HepG2 (cell line): ENCODE measurements around the gene EXOSC9. TPM values are rescaled to one million over a fixed set of nuclear protein-coding genes. Genes with fewer than 3 reads are reported as not detected.

Experiments used
- NCOA2 ChIP-seq: sonication (generic); formaldehyde crosslinking; IDR thresholded peaks from 2 replicates; pipeline ENCODE4 v1.8.0; 2022; ENCODE audit warnings: inconsistent platforms
- TARDBP ChIP-seq: sonication (generic); formaldehyde crosslinking; IDR thresholded peaks from 2 replicates; pipeline ENCODE4 v1.8.0; 2022; ENCODE audit warnings: mild to moderate bottlenecking, missing genetic modification reagents
- THAP8 ChIP-seq: sonication (generic); formaldehyde crosslinking; IDR thresholded peaks from 2 replicates; pipeline ENCODE4 v1.5.1; 2020; ENCODE audit warnings: missing genetic modification reagents, mild to moderate bottlenecking, borderline replicate concordance
- TMF1 ChIP-seq: sonication (generic); formaldehyde crosslinking; IDR thresholded peaks from 2 replicates; pipeline ENCODE4 v1.8.1; 2022; ENCODE audit warnings: low read depth, missing genetic modification reagents
- ZBTB7B ChIP-seq: sonication (generic); formaldehyde crosslinking; IDR thresholded peaks from 2 replicates; pipeline ENCODE4 v1.4.0; 2020; ENCODE audit warnings: missing genetic modification reagents
- ZFP36L1 ChIP-seq: sonication (generic); formaldehyde crosslinking; IDR thresholded peaks from 2 replicates; pipeline ENCODE4 v1.8.0; 2022; ENCODE audit warnings: mild to moderate bottlenecking, missing genetic modification reagents, moderate library complexity
- ZNF768 ChIP-seq: sonication (generic); formaldehyde crosslinking; IDR thresholded peaks from 2 replicates; pipeline ENCODE4 v1.4.0; 2020; ENCODE audit warnings: missing genetic modification reagents
- ZXDC ChIP-seq: sonication (generic); formaldehyde crosslinking; IDR thresholded peaks from 2 replicates; pipeline ENCODE4 v1.5.0; 2020; ENCODE audit warnings: mild to moderate bottlenecking, missing genetic modification reagents
- polyA plus RNA-seq, 8 experiments: library from polyadenylated mRNA; depleted of rRNA in 3 of 8; stranded (reverse) in 7 of 8; unstranded in 1 of 8; fragments of >200 nt; fragmentation: Illumina TruSeq in 4 of 8; extraction: Trizol in 4 of 8; gene quantifications; 2 replicates each; pipeline versions ENCODE4 v1.2.1 to v1.2.3, GENCODE V29; 2011 to 2016; ENCODE audit warnings: low read depth in 4 of 8, missing spikeins in 1 of 8, mixed read lengths in 1 of 8; ENCODE audit not compliant: insufficient read depth in 1 of 8
- total RNA-seq, 5 experiments: library from RNA; depleted of rRNA; stranded (reverse); fragments of >200 nt; fragmentation: Illumina TruSeq; extraction: Trizol; gene quantifications; 2 replicates each; pipeline ENCODE4 v1.2.3, GENCODE V29; 2016; ENCODE audit warnings: low read depth in 1 of 5
- TF ChIP-seq, protein P1 (sequence below): sonication (generic); formaldehyde crosslinking; IDR thresholded peaks from 2 replicates; pipeline ENCODE4 v1.4.0; 2020; ENCODE audit warnings: missing genetic modification reagents
- TF ChIP-seq, protein P2 (sequence below): sonication (generic); formaldehyde crosslinking; IDR thresholded peaks from 2 replicates; pipeline ENCODE4 v1.5.0; 2020; ENCODE audit warnings: mild to moderate bottlenecking, missing genetic modification reagents, borderline replicate concordance
- TF ChIP-seq, protein P3 (sequence below): sonication (generic); formaldehyde crosslinking; conservative IDR thresholded peaks from 2 replicates; pipeline ENCODE4 v1.5.0; 2020; ENCODE audit warnings: missing genetic modification reagents
- TF ChIP-seq, protein P4 (sequence below): sonication (generic); formaldehyde crosslinking; IDR thresholded peaks from 2 replicates; pipeline ENCODE4 v1.5.1; 2020; ENCODE audit warnings: missing genetic modification reagents, mild to moderate bottlenecking, borderline replicate concordance

Gene EXOSC9
- total and polyA plus RNA-seq, 2 of the 13 experiments (the other 11 are each of a cell fraction or from before 2014, with no cell fraction given), result 26.0 to 48.0 TPM

GRCh38 chr4:121823505-121824170, 22.5 kb downstream of the EXOSC9 start, which contains the start of gene CCNA2 (continued):
- TF ChIP-seq, protein P1, sequence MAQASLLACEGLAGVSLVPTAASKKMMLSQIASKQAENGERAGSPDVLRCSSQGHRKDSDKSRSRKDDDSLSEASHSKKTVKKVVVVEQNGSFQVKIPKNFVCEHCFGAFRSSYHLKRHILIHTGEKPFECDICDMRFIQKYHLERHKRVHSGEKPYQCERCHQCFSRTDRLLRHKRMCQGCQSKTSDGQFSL (CRISPR knock-in tag), result peak; percentile 67; the same call in 1 of the 2 replicates
- TF ChIP-seq, protein P2, sequence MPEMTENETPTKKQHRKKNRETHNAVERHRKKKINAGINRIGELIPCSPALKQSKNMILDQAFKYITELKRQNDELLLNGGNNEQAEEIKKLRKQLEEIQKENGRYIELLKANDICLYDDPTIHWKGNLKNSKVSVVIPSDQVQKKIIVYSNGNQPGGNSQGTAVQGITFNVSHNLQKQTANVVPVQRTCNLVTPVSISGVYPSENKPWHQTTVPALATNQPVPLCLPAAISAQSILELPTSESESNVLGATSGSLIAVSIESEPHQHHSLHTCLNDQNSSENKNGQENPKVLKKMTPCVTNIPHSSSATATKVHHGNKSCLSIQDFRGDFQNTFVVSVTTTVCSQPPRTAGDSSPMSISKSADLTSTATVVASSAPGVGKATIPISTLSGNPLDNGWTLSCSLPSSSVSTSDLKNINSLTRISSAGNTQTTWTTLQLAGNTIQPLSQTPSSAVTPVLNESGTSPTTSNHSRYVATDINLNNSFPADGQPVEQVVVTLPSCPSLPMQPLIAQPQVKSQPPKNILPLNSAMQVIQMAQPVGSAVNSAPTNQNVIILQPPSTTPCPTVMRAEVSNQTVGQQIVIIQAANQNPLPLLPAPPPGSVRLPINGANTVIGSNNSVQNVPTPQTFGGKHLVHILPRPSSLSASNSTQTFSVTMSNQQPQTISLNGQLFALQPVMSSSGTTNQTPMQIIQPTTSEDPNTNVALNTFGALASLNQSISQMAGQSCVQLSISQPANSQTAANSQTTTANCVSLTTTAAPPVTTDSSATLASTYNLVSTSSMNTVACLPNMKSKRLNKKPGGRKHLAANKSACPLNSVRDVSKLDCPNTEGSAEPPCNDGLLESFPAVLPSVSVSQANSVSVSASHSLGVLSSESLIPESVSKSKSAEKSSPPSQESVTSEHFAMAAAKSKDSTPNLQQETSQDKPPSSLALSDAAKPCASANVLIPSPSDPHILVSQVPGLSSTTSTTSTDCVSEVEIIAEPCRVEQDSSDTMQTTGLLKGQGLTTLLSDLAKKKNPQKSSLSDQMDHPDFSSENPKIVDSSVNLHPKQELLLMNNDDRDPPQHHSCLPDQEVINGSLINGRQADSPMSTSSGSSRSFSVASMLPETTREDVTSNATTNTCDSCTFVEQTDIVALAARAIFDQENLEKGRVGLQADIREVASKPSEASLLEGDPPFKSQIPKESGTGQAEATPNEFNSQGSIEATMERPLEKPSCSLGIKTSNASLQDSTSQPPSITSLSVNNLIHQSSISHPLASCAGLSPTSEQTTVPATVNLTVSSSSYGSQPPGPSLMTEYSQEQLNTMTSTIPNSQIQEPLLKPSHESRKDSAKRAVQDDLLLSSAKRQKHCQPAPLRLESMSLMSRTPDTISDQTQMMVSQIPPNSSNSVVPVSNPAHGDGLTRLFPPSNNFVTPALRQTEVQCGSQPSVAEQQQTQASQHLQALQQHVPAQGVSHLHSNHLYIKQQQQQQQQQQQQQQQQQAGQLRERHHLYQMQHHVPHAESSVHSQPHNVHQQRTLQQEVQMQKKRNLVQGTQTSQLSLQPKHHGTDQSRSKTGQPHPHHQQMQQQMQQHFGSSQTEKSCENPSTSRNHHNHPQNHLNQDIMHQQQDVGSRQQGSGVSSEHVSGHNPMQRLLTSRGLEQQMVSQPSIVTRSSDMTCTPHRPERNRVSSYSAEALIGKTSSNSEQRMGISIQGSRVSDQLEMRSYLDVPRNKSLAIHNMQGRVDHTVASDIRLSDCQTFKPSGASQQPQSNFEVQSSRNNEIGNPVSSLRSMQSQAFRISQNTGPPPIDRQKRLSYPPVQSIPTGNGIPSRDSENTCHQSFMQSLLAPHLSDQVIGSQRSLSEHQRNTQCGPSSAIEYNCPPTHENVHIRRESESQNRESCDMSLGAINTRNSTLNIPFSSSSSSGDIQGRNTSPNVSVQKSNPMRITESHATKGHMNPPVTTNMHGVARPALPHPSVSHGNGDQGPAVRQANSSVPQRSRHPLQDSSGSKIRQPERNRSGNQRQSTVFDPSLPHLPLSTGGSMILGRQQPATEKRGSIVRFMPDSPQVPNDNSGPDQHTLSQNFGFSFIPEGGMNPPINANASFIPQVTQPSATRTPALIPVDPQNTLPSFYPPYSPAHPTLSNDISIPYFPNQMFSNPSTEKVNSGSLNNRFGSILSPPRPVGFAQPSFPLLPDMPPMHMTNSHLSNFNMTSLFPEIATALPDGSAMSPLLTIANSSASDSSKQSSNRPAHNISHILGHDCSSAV (CRISPR knock-in tag), result no peak
- TF ChIP-seq THAP8 (CRISPR knock-in tag) (no peak), NCOA2 (CRISPR knock-in tag) (no peak), ZFP36L1 (CRISPR knock-in tag) (peak; percentile 91), TARDBP (no peak; the same call in 1 of the 2 replicates), ZBTB7B (no peak), ZNF768 (CRISPR knock-in tag) (peak; percentile 84), TMF1 (CRISPR knock-in tag) (no peak), ZXDC (CRISPR knock-in tag) (0 out of 2 replicates have a peak, but pooled peaks have one; percentile 45)
- TF ChIP-seq, protein P3, sequence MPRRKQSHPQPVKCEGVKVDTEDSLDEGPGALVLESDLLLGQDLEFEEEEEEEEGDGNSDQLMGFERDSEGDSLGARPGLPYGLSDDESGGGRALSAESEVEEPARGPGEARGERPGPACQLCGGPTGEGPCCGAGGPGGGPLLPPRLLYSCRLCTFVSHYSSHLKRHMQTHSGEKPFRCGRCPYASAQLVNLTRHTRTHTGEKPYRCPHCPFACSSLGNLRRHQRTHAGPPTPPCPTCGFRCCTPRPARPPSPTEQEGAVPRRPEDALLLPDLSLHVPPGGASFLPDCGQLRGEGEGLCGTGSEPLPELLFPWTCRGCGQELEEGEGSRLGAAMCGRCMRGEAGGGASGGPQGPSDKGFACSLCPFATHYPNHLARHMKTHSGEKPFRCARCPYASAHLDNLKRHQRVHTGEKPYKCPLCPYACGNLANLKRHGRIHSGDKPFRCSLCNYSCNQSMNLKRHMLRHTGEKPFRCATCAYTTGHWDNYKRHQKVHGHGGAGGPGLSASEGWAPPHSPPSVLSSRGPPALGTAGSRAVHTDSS (CRISPR knock-in tag), result no peak
- TF ChIP-seq, protein P4, sequence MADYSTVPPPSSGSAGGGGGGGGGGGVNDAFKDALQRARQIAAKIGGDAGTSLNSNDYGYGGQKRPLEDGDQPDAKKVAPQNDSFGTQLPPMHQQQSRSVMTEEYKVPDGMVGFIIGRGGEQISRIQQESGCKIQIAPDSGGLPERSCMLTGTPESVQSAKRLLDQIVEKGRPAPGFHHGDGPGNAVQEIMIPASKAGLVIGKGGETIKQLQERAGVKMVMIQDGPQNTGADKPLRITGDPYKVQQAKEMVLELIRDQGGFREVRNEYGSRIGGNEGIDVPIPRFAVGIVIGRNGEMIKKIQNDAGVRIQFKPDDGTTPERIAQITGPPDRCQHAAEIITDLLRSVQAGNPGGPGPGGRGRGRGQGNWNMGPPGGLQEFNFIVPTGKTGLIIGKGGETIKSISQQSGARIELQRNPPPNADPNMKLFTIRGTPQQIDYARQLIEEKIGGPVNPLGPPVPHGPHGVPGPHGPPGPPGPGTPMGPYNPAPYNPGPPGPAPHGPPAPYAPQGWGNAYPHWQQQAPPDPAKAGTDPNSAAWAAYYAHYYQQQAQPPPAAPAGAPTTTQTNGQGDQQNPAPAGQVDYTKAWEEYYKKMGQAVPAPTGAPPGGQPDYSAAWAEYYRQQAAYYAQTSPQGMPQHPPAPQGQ (CRISPR knock-in tag), result no peak
